BLaER1 (cell line): ENCODE measurements around the gene CNOT8.
"Not testable (repeated sequence)": the region's sequence is repeated elsewhere in the genome, so short reads cannot be mapped to it uniquely, and the experiment has no call there.

Source experiments
- H3K27ac ChIP-seq: shearing (Covaris generic); formaldehyde crosslinking; 2 replicates; pipeline ENCODE4 v1.8.1; 2022
- H3K27me3 ChIP-seq: shearing (Covaris generic); formaldehyde crosslinking; 2 replicates; pipeline ENCODE4 v1.8.1; 2022
- H3K36me3 ChIP-seq: shearing (Covaris generic); formaldehyde crosslinking; 2 replicates; pipeline ENCODE4 v1.8.1; 2022
- H3K4me1 ChIP-seq: shearing (Covaris generic); formaldehyde crosslinking; 2 replicates; pipeline ENCODE4 v1.8.1; 2022
- H3K4me2 ChIP-seq: shearing (Covaris generic); formaldehyde crosslinking; 2 replicates; pipeline ENCODE4 v1.8.1; 2022
- H3K4me3 ChIP-seq: shearing (Covaris generic); formaldehyde crosslinking; 2 replicates; pipeline ENCODE4 v1.8.1; 2022
- H3K9ac ChIP-seq: shearing (Covaris generic); formaldehyde crosslinking; 2 replicates; pipeline ENCODE4 v1.8.1; 2022
- H3K9me3 ChIP-seq: shearing (Covaris generic); formaldehyde crosslinking; 2 replicates; pipeline ENCODE4 v1.8.1; 2022
- H4K20me1 ChIP-seq: shearing (Covaris generic); formaldehyde crosslinking; 2 replicates; pipeline ENCODE4 v1.8.1; 2022
- Cebpa-rat ChIP-seq: shearing (Covaris generic); IDR thresholded peaks from 2 replicates; pipeline ENCODE4 v1.8.1; 2022

Gene CNOT8

GRCh38 chr5:154901276-154901675 is 42.8 kb downstream of the CNOT8 start:
- Histone ChIP-seq H3K36me3 (peaks cover 100% of the 10 kb centered on the region), H3K9ac (no peak overlapping the region), H3K4me2 (no peak overlapping the region), H3K4me3 (no peak overlapping the region), H3K27ac (no peak overlapping the region), H3K27me3 (no peaks in the 10 kb centered on the region), H3K9me3 (no peaks in the 10 kb centered on the region), H4K20me1 (no peaks in the 10 kb centered on the region), H3K4me1 (no peaks in the 10 kb centered on the region)
- no peak for TF ChIP-seq Cebpa-rat

- no peak overlapping the region for H3K27ac ChIP-seq
- H3K27me3 ChIP-seq, result no peaks in the 10 kb centered on the region
- H3K9me3 ChIP-seq, result no peaks in the 10 kb centered on the region
- no peak overlapping the region for H3K4me3 ChIP-seq
- no peak overlapping the region for H3K9ac ChIP-seq
- peaks cover 100% of the 10 kb centered on the region for H3K36me3 ChIP-seq
- H3K4me2 ChIP-seq, result no peak overlapping the region
- no peaks in the 10 kb centered on the region for H3K4me1 ChIP-seq
- no peaks in the 10 kb centered on the region for H4K20me1 ChIP-seq
- no peak for TF ChIP-seq Cebpa-rat
Observed at GRCh38 chr5:154901913-154902312, 43.5 kb downstream of the CNOT8 start.

- H3K4me3 ChIP-seq, H4K20me1 ChIP-seq, H3K27ac ChIP-seq, H3K4me2 ChIP-seq, H3K4me1 ChIP-seq, H3K9me3 ChIP-seq, H3K9ac ChIP-seq, H3K27me3 ChIP-seq: not testable (repeated sequence)
- H3K36me3 ChIP-seq, result peaks cover 100% of the 10 kb centered on the region
Observed at GRCh38 chr5:154905601-154906000, 47.2 kb downstream of the CNOT8 start.

- H3K9ac ChIP-seq, result no peak overlapping the region
- no peaks in the 10 kb centered on the region for H3K9me3 ChIP-seq
- no peaks in the 10 kb centered on the region for H3K27me3 ChIP-seq
- H3K4me2 ChIP-seq, result no peak overlapping the region
- no peak overlapping the region for H3K4me3 ChIP-seq
- no peak overlapping the region for H3K27ac ChIP-seq
- no peaks in the 10 kb centered on the region for H3K4me1 ChIP-seq
- no peaks in the 10 kb centered on the region for H4K20me1 ChIP-seq
- TF ChIP-seq Cebpa-rat, result no peak
- peaks cover 92% of the 10 kb centered on the region for H3K36me3 ChIP-seq
Observed at GRCh38 chr5:154916874-154917273, 58.4 kb downstream of the CNOT8 start.

GRCh38 chr5:154917757-154918156 is 59.3 kb downstream of the CNOT8 start:
- peaks cover 89% of the 10 kb centered on the region for H3K36me3 ChIP-seq

GRCh38 chr5:154923441-154924430 is 65.3 kb downstream of the CNOT8 start:
- TF ChIP-seq Cebpa-rat, result no peak
- peaks cover 93% of the 10 kb centered on the region for H3K36me3 ChIP-seq
- no peak overlapping the region for H3K27ac ChIP-seq
- no peak overlapping the region for H3K4me3 ChIP-seq
- H3K27me3 ChIP-seq, result no peaks in the 10 kb centered on the region
- H3K9me3 ChIP-seq, result no peaks in the 10 kb centered on the region
- no peak overlapping the region for H3K4me2 ChIP-seq
- no peak overlapping the region for H3K9ac ChIP-seq
- no peaks in the 10 kb centered on the region for H3K4me1 ChIP-seq
- no peaks in the 10 kb centered on the region for H4K20me1 ChIP-seq

More at GRCh38 chr5:154917757-154918156, 59.3 kb downstream of the CNOT8 start:
- no peak overlapping the region for H3K4me2 ChIP-seq
- H3K27me3 ChIP-seq, result no peaks in the 10 kb centered on the region
- TF ChIP-seq Cebpa-rat, result no peak
- H3K4me3 ChIP-seq, result no peak overlapping the region
- H3K9me3 ChIP-seq, result no peaks in the 10 kb centered on the region
- H4K20me1 ChIP-seq, result no peaks in the 10 kb centered on the region
- H3K4me1 ChIP-seq, result no peaks in the 10 kb centered on the region
- H3K27ac ChIP-seq, result no peak overlapping the region
- no peak overlapping the region for H3K9ac ChIP-seq
